ENCODE data around the gene SNX9.
"Not testable (repeated sequence)": the region's sequence is repeated elsewhere in the genome, so short reads cannot be mapped to it uniquely, and the experiment has no call there.

Gene SNX9

GRCh38 chr6:157838718-157839430 lies 15.8 kb downstream of the SNX9 start:
- H3K4me1 ChIP-seq (ENCODE audit: control insufficient read depth in 1 of 2, insufficient read depth in 2 of 2, low read length in 2 of 2), result peaks cover 13 to 29% of the 10 kb centered on the region in 2 donors
- no peak overlapping the region for H3K4me3 ChIP-seq (ENCODE audit: low read depth in 1 of 2, low read length in 2 of 2)
- H3K36me3 ChIP-seq (ENCODE audit: control insufficient read depth in 1 of 2, insufficient read depth in 2 of 2, low read length in 2 of 2), result no peaks in the 10 kb centered on the region
- no peaks in the 10 kb centered on the region for H3K9me3 ChIP-seq (ENCODE audit: control insufficient read depth in 1 of 2, low read length in 2 of 2)
- H3K27me3 ChIP-seq (ENCODE audit: low read depth, low read length), result no peaks in the 10 kb centered on the region
- H3K27ac ChIP-seq (ENCODE audit: low read length), result no peak overlapping the region

- no peaks in the 10 kb centered on the region for H3K27me3 ChIP-seq (ENCODE audit: low read depth, low read length)
- no peak overlapping the region for H3K4me3 ChIP-seq (ENCODE audit: low read depth in 1 of 2, low read length in 2 of 2)
- H3K9me3 ChIP-seq (ENCODE audit: control insufficient read depth in 1 of 2, low read length in 2 of 2), result no peaks in the 10 kb centered on the region
- H3K27ac ChIP-seq (ENCODE audit: low read length), result no peak overlapping the region
- no peaks in the 10 kb centered on the region for H3K36me3 ChIP-seq (ENCODE audit: control insufficient read depth in 1 of 2, insufficient read depth in 2 of 2, low read length in 2 of 2)
- H3K4me1 ChIP-seq (ENCODE audit: control insufficient read depth in 1 of 2, insufficient read depth in 2 of 2, low read length in 2 of 2), result peaks cover 13 to 25% of the 10 kb centered on the region in 2 donors
Observed at GRCh38 chr6:157839606-157840005, 16.6 kb downstream of the SNX9 start.

- Histone ChIP-seq H3K4me1 (ENCODE audit: control insufficient read depth in 1 of 2, insufficient read depth in 2 of 2, low read length in 2 of 2) (peaks cover 13 to 27% of the 10 kb centered on the region in 2 donors), H3K36me3 (ENCODE audit: control insufficient read depth in 1 of 2, insufficient read depth in 2 of 2, low read length in 2 of 2) (no peaks in the 10 kb centered on the region), H3K4me3 (ENCODE audit: low read depth in 1 of 2, low read length in 2 of 2) (no peak overlapping the region), H3K27ac (ENCODE audit: low read length) (no peak overlapping the region), H3K27me3 (ENCODE audit: low read depth, low read length) (no peaks in the 10 kb centered on the region), H3K9me3 (ENCODE audit: control insufficient read depth in 1 of 2, low read length in 2 of 2) (no peaks in the 10 kb centered on the region)
Observed at GRCh38 chr6:157840261-157840660, 17.2 kb downstream of the SNX9 start.

GRCh38 chr6:157840776-157841175 lies 17.7 kb downstream of the SNX9 start:
- Histone ChIP-seq H3K27me3 (ENCODE audit: low read depth, low read length) (no peaks in the 10 kb centered on the region), H3K27ac (ENCODE audit: low read length) (no peak overlapping the region), H3K36me3 (ENCODE audit: control insufficient read depth in 1 of 2, insufficient read depth in 2 of 2, low read length in 2 of 2) (no peaks in the 10 kb centered on the region), H3K4me1 (ENCODE audit: control insufficient read depth in 1 of 2, insufficient read depth in 2 of 2, low read length in 2 of 2) (peaks cover 16 to 32% of the 10 kb centered on the region in 2 donors), H3K9me3 (ENCODE audit: control insufficient read depth in 1 of 2, low read length in 2 of 2) (no peaks in the 10 kb centered on the region), H3K4me3 (ENCODE audit: low read depth in 1 of 2, low read length in 2 of 2) (no peak overlapping the region)

GRCh38 chr6:157841211-157841840 lies 18.3 kb downstream of the SNX9 start:
- H3K27ac ChIP-seq (ENCODE audit: low read length), result no peak overlapping the region
- no peak overlapping the region for H3K4me3 ChIP-seq (ENCODE audit: low read depth in 1 of 2, low read length in 2 of 2)
- H3K9me3 ChIP-seq (ENCODE audit: control insufficient read depth in 1 of 2, low read length in 2 of 2), result no peaks in the 10 kb centered on the region
- peaks cover 22 to 38% of the 10 kb centered on the region in 2 donors for H3K4me1 ChIP-seq (ENCODE audit: control insufficient read depth in 1 of 2, insufficient read depth in 2 of 2, low read length in 2 of 2)
- H3K27me3 ChIP-seq (ENCODE audit: low read depth, low read length), result no peaks in the 10 kb centered on the region
- H3K36me3 ChIP-seq (ENCODE audit: control insufficient read depth in 1 of 2, insufficient read depth in 2 of 2, low read length in 2 of 2), result no peaks in the 10 kb centered on the region

- Histone ChIP-seq H3K9me3 (ENCODE audit: control insufficient read depth in 1 of 2, low read length in 2 of 2) (no peaks in the 10 kb centered on the region), H3K4me1 (ENCODE audit: control insufficient read depth in 1 of 2, insufficient read depth in 2 of 2, low read length in 2 of 2) (peaks cover 22 to 38% of the 10 kb centered on the region in 2 donors), H3K36me3 (ENCODE audit: control insufficient read depth in 1 of 2, insufficient read depth in 2 of 2, low read length in 2 of 2) (no peaks in the 10 kb centered on the region), H3K27me3 (ENCODE audit: low read depth, low read length) (no peaks in the 10 kb centered on the region), H3K27ac (ENCODE audit: low read length) (no peak overlapping the region), H3K4me3 (ENCODE audit: low read depth in 1 of 2, low read length in 2 of 2) (no peak overlapping the region)
Observed at GRCh38 chr6:157842212-157842611, 19.2 kb downstream of the SNX9 start.

- H3K27me3 ChIP-seq (ENCODE audit: low read depth, low read length); H3K27ac ChIP-seq (ENCODE audit: low read length); H3K36me3 ChIP-seq (ENCODE audit: control insufficient read depth in 1 of 2, insufficient read depth in 2 of 2, low read length in 2 of 2); H3K9me3 ChIP-seq (ENCODE audit: control insufficient read depth in 1 of 2, low read length in 2 of 2); H3K4me3 ChIP-seq (ENCODE audit: low read depth in 1 of 2, low read length in 2 of 2): not testable (repeated sequence)
- peaks cover 28 to 43% of the 10 kb centered on the region in 2 donors for H3K4me1 ChIP-seq (ENCODE audit: control insufficient read depth in 1 of 2, insufficient read depth in 2 of 2, low read length in 2 of 2)
Observed at GRCh38 chr6:157844196-157844595, 21.1 kb downstream of the SNX9 start.

GRCh38 chr6:157845493-157846259 lies 22.6 kb downstream of the SNX9 start:
- no peak overlapping the region for H3K27ac ChIP-seq (ENCODE audit: low read length)
- no peaks in the 10 kb centered on the region for H3K27me3 ChIP-seq (ENCODE audit: low read depth, low read length)
- H3K36me3 ChIP-seq (ENCODE audit: control insufficient read depth in 1 of 2, insufficient read depth in 2 of 2, low read length in 2 of 2), result no peaks in the 10 kb centered on the region
- H3K4me1 ChIP-seq (ENCODE audit: control insufficient read depth in 1 of 2, insufficient read depth in 2 of 2, low read length in 2 of 2), result peaks cover 22 to 42% of the 10 kb centered on the region in 2 donors
- H3K9me3 ChIP-seq (ENCODE audit: control insufficient read depth in 1 of 2, low read length in 2 of 2), result no peaks in the 10 kb centered on the region
- H3K4me3 ChIP-seq (ENCODE audit: low read depth in 1 of 2, low read length in 2 of 2), result no peak overlapping the region

- no peaks in the 10 kb centered on the region for H3K27me3 ChIP-seq (ENCODE audit: low read depth, low read length)
- peaks cover 18 to 33% of the 10 kb centered on the region in 2 donors for H3K4me1 ChIP-seq (ENCODE audit: control insufficient read depth in 1 of 2, insufficient read depth in 2 of 2, low read length in 2 of 2)
- H3K36me3 ChIP-seq (ENCODE audit: control insufficient read depth in 1 of 2, insufficient read depth in 2 of 2, low read length in 2 of 2), result no peaks in the 10 kb centered on the region
- H3K27ac ChIP-seq (ENCODE audit: low read length), result no peak overlapping the region
- H3K9me3 ChIP-seq (ENCODE audit: control insufficient read depth in 1 of 2, low read length in 2 of 2), result peaks cover 0 to 5% of the 10 kb centered on the region in 2 donors
- H3K4me3 ChIP-seq (ENCODE audit: low read depth in 1 of 2, low read length in 2 of 2), result no peak overlapping the region
Observed at GRCh38 chr6:157847846-157848245, 24.8 kb downstream of the SNX9 start.

- H3K4me3 ChIP-seq (ENCODE audit: low read depth in 1 of 2, low read length in 2 of 2), result no peak overlapping the region
- H3K27me3 ChIP-seq (ENCODE audit: low read depth, low read length), result no peaks in the 10 kb centered on the region
- peaks cover 0 to 9% of the 10 kb centered on the region in 2 donors for H3K9me3 ChIP-seq (ENCODE audit: control insufficient read depth in 1 of 2, low read length in 2 of 2)
- H3K4me1 ChIP-seq (ENCODE audit: control insufficient read depth in 1 of 2, insufficient read depth in 2 of 2, low read length in 2 of 2), result peaks cover 18 to 33% of the 10 kb centered on the region in 2 donors
- H3K36me3 ChIP-seq (ENCODE audit: control insufficient read depth in 1 of 2, insufficient read depth in 2 of 2, low read length in 2 of 2), result no peaks in the 10 kb centered on the region
- H3K27ac ChIP-seq (ENCODE audit: low read length), result no peak overlapping the region
Observed at GRCh38 chr6:157848693-157849092, 25.6 kb downstream of the SNX9 start.

GRCh38 chr6:157849288-157850017 lies 26.4 kb downstream of the SNX9 start:
- no peaks in the 10 kb centered on the region for H3K27me3 ChIP-seq (ENCODE audit: low read depth, low read length)
- H3K27ac ChIP-seq (ENCODE audit: low read length), result no peak overlapping the region
- H3K36me3 ChIP-seq (ENCODE audit: control insufficient read depth in 1 of 2, insufficient read depth in 2 of 2, low read length in 2 of 2), result no peaks in the 10 kb centered on the region
- H3K9me3 ChIP-seq (ENCODE audit: control insufficient read depth in 1 of 2, low read length in 2 of 2), result peaks cover 0 to 9% of the 10 kb centered on the region in 2 donors
- no peak overlapping the region for H3K4me3 ChIP-seq (ENCODE audit: low read depth in 1 of 2, low read length in 2 of 2)
- H3K4me1 ChIP-seq (ENCODE audit: control insufficient read depth in 1 of 2, insufficient read depth in 2 of 2, low read length in 2 of 2), result peaks cover 18 to 33% of the 10 kb centered on the region in 2 donors
